Upper lobe of left lung (tissue), 4 donors: ENCODE measurements around the gene MAMSTR.

ENCODE experiments used
- POLR2A ChIP-seq, 4 donors: fragments of 450-650 bp; IDR thresholded peaks; one replicate each; pipeline ENCODE4 v1.5.1; 2016 to 2017; ENCODE audit warnings: antibody characterized with exemption in 4 of 4, mild to moderate bottlenecking in 2 of 4
- POLR2AphosphoS5 ChIP-seq, 2 donors: sonication (generic); formaldehyde crosslinking; IDR thresholded peaks; one replicate each; pipeline ENCODE4 v1.5.1; 2017; ENCODE audit warnings: antibody characterized with exemption in 2 of 2
- TF ChIP-seq, protein P1 (sequence below), 6 experiments: fragments of 450-650 bp in 4 of 6; fragments of 200-600 bp in 2 of 6; sonication (generic) in 2 of 6; IDR thresholded peaks; one replicate each; pipeline ENCODE4 v1.5.1; 2016 to 2019; ENCODE audit warnings: antibody characterized with exemption in 6 of 6

- TF ChIP-seq POLR2AphosphoS5 (IDR thresholded peaks at IDR 0.05), result no peak
- TF ChIP-seq POLR2A (IDR thresholded peaks at IDR 0.05), result no peak
- TF ChIP-seq, protein P1, sequence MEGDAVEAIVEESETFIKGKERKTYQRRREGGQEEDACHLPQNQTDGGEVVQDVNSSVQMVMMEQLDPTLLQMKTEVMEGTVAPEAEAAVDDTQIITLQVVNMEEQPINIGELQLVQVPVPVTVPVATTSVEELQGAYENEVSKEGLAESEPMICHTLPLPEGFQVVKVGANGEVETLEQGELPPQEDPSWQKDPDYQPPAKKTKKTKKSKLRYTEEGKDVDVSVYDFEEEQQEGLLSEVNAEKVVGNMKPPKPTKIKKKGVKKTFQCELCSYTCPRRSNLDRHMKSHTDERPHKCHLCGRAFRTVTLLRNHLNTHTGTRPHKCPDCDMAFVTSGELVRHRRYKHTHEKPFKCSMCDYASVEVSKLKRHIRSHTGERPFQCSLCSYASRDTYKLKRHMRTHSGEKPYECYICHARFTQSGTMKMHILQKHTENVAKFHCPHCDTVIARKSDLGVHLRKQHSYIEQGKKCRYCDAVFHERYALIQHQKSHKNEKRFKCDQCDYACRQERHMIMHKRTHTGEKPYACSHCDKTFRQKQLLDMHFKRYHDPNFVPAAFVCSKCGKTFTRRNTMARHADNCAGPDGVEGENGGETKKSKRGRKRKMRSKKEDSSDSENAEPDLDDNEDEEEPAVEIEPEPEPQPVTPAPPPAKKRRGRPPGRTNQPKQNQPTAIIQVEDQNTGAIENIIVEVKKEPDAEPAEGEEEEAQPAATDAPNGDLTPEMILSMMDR (IDR thresholded peaks at IDR 0.05), result no peak
Measured at GRCh38 chr19:48719263-48720171, at the start of gene MAMSTR.
